Activated T-cell treated with anti-CD3 and anti-CD28 coated beads for 4 hours (primary cell): Measurements from ENCODE around the gene LTB4R.
"Not testable (repeated sequence)": the region's sequence is repeated elsewhere in the genome, so short reads cannot be mapped to it uniquely, and the experiment has no call there.

ENCODE experiments used
- DNase-seq: peaks from one replicate; pipeline ENCODE4 v3.0.0-alpha.2; 2020

Gene LTB4R

DNA sequence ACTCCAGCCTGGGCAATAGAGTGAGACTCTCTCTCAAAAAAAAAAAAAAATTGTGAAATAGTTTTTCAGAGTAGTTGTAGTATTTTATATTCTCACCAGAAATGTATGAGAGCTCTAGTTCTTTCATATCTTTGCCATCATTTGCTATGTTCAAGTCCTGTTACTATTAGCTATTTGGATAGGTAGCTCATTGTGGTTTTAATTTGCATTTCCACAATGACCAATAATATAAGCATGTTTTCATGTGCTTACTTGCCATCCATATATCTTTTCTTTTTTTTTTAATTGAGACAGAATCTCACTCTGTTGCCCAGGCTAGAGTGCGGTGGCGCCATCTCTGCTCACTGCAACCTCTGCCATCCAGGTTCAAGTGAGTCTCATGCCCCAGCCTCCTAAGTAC, 36.9 kb downstream of the LTB4R start:
- DNase-seq: no peak

DNA sequence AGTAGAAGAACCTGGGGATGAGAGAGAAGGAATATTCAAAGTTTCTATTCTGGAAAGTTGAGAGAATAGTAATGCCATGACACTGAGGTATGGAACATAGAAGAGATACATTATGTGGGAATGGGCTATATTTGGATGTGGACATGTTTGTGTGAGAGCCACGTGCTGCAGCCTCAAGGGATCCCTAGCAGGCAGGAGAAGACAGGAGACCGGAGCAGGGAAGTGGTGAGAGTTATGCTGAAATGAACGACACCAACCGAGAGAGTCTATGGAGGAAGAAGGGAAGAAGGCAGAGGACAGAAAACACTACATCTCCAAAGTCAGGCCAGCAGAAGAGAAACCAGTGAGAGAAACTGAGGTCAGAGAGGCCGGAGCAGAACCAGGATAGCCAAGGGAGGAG, 38.4 kb downstream of the LTB4R start:
- no peak for DNase-seq

DNA sequence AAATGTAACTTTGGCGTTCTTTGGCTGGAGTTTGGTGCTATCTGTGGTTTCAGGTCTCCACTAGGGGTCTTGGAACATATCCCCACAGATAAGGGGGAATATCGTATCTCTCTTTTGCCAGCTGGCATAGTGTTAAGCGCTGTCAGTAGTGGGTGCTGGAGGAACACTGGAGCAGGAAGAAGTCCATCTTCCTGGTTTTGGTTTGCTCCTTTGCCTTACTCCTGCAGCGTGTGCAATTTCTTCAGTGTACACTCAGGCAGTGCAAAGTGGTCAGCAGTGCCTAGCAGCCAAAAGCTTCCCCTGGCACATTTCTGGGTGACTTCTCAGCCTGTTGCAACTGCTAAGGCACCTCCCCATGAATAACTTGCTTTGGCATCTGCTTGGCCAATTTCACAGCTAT, 40.2 kb downstream of the LTB4R start:
- no peak for DNase-seq

DNA sequence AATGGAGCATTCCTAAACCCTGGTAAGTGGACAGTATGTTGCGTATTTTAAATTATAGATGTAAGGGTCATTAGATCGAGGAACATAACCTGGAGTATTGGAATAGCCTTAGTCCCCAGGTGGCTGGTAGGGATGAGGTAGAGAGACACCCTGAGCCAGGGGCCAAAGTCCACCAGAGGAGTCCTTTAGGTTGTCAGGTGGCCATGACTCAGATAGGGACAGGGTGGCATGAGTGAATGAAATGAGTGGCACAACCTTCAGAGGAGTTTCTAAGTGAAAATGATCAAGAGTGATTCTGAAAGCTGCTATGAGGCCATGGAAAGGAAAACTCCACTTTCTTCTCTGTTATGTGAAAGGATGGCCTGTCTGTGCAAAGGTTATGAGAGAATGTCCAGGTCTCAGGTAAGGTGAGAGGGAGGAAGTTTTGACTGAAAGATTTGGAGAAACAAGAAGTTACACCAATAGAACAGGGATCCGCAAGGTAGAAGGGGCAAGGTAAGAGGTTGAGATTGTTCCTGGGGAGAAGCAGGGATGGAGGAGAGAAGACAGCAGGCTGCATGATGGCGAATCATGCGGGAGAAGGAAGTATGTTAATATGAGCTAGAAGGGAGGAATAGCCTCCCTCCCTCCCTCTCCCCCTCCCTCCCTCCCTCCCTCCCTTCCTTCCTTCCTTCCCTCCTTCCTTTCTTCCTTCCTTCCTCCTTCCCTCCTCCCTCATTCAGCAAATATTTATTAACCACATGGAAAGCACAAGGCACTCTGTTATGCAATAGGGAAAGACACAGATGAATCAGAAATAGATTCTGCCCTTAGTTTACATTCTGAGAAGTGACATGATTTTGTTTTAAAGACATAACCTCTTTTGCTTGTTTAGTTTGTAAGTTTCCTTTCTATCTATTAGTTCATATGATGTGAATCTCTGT, 42.5 kb downstream of the LTB4R start:
- DNase-seq: no peak

DNA sequence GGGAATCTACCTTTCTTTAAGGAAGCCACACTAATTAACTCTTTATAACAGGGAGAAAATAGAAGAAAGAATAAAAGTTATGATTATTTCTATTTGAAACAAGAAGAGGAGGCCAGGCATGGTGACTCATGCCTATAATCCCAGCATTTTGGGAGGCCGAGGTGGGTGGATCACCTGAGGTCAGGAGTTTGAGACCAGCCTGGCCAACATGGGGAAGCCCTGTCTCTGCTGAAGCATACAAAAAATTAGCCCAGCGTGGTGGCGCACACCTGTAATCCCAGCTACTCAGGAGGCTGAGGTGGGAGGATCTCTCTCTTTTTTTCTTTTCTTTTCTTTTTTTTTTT, 43.2 kb downstream of the LTB4R start:
- not testable (repeated sequence) for DNase-seq

DNA sequence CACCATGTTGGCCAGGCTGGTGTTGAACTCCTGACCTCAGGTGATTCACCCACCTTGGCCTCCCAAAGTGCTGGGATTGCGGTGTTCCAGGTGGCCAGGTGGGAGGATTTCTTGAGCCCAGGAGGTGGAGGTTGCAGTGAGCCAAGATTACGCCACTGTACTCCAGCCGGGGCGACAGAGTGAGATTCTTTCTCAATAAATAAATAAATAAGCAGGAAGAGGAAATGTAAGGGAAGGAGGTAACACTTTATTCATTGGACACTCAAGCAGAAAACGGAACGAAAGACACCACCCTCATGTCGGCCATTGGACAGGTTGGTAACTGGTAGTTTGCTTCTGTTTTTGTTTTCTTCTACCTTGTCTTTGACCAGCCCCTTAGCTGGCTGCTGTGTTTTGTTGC, 43.7 kb downstream of the LTB4R start:
- DNase-seq: no peak

DNA sequence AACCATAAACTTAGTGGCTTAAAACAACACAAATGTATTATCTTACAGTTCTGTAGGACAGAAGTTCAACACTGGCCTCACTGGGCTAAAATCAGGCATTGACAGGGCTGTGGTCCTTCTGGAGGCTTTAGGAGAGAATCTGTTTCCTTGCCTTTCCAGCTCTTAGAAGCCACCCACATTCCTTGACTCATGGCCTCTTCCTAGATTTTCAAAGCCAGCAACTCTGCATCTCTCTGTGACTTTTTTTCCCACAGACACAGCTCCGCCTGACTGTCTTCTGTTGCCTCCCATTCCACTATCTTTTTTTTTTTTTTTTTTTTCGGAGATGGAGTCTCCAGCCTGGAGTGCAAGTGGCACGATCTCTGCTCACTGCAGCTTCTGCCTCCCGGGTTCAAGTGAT, 44.9 kb downstream of the LTB4R start:
- DNase-seq: no peak

DNA sequence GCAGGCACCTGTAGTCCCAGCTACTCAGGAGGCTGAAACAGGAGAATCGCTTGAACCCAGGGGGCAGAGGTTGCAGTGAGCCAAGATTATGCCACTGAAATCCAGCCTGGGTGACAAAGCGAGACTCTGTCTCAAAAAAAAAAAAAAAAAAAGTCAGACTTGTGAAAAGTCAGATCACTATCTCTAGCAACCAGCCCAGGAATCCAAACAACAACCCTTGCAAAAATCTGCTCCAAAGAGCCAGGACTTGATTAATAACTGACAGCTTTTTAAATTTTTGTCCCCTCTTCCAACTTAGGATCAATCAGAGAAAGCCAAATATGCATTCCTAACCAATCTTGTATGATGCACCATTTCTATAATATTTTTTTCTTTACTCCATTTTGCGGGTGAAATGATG, 49.0 kb downstream of the LTB4R start:
- no peak for DNase-seq

DNA sequence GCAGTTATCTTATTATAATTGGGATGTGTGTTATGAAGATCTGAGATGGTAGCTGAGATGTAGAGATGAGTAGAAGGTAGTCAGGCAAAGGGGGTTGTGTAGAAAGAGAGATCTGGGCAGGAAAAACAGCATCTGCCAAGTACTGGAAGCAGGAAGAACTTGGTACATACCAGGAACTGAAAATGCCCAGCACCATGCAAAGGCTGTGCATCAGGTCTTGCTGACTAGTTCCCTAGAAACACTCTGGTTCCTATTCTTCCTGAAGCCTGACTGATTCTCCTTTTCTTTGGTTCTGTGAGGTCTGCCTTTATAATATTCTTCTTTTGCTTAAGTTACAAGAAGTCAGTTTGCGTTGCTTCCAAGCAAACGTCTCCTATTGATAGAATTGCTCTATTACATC, 50.0 kb downstream of the LTB4R start:
- DNase-seq: no peak

DNA sequence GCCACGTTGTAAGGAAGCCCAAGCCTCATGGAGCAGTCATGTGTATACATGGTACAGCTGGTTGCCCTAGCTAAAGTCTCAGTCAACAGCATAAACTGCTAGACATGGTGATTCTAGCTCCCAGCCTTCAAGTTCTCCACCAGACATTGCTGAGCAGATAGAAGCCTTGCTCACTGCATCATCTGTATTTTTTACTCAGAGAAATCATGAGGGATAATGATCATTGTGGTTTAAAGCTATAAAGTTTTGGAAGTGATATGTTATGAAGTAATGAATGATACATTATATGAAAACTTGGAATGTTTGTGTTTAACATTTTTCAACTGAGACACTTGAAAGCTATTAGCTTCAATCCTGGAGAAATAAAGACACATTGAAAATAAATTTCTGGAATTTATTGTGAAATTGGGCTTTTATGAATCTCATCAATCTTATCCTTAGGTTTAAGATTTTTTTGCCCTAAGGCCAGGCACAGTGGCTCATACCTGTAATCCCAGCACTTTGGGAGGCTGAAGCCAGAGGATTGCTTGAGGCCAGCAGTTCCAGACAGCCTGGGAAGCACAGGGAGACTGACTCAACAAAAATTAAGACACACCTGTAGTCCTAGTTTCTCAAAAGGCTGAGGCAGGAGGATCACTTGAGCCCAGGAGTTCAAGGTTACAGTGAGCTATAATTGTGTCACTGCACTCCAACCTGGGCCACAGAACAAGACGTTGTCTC, 51.1 kb downstream of the LTB4R start:
- DNase-seq: no peak

DNA sequence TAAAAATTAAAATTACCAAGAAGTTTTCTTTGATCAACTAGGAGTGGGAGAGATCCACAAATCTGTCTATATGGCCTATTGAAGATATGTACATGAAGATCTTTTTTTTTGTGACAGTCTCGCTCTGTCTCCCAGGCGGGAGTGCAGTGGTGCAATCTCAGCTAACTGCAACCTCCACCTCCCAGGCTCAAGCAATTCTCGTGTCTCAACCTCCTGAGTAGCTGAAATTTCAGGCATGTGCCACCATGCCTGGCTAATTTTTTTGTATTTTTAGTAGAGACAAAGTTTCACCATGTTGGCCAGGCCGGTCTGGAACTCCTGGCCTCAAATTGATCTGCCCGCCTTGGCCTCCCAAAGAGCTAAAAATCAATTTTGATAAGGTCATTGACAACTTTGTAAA, 52.1 kb downstream of the LTB4R start:
- DNase-seq: no peak

DNA sequence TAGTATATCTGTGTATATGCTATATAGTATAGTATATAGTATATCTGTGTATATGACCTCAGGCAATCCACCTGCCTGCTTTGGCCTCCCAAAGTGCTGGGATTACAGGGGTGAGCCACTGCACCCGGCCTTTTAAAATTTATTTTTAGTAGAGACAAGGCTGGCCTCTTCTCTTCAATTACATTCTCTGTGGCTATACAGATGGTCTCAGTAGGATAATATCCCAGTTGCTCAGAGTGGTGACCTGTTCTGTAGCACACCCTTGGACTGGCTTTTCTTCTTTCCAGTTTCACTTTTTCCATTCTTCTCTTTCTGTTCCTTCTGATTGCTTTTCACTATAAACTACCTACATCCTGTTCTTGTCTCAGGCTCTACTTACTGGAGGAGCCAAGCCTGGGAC, 53.5 kb downstream of the LTB4R start:
- no peak for DNase-seq

DNA sequence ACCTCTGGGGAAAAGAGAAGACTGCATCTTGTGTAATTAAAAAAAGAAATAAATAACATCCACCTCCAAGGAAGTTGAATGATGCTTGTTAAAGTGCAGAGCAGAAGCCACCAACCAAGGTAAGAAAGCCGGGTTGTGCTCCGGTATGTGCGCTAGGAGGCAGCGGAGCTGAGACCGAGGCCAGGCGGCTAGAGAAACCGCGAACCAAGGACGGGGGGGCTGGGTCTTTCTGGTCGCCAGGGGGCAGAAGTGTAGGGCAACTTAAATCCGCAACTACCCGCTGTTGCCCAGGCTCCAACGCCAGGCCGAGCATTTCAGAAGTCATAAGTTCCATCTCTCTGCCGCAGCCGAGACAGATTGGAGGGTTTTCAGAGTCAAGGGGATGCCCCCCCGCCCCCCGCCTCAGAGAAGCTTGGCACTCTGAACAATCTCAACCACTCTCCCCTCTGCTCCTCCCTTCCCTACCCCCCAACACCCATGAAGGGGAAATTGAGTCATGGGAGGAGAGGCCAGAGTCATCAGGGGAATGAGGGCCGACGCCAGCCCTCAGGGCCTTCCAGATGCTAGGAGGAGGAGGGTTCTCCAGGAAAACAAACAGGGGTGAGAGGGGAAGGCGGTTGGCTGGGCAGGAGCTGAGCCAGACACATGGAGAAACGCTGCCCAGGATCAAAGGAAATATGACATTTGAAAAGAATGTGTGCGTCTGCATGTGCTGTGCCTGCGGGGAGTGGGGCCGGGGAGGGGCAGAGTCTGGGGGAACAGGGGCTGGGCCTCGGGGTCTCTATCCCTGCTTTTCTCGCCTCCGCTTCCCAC, 54.5 kb downstream of the LTB4R start:
- DNase-seq: peak; percentile 40

DNA sequence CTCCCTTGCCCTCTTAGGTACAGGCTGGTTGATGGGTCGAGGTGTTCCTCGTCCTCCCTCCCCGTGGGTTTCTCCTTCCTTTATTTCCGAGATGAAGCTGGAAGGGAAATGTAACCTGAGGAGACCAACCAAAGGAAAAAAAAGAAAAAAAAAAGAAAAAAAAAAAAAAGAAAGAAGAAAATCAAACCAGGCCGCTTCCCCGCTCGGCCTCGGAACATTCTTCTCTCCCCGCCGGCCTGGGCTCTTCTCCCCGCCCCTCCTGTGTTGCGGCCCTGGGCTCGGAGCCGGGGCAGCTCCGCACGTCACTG, 55.1 kb downstream of the LTB4R start:
- no peak for DNase-seq

DNA sequence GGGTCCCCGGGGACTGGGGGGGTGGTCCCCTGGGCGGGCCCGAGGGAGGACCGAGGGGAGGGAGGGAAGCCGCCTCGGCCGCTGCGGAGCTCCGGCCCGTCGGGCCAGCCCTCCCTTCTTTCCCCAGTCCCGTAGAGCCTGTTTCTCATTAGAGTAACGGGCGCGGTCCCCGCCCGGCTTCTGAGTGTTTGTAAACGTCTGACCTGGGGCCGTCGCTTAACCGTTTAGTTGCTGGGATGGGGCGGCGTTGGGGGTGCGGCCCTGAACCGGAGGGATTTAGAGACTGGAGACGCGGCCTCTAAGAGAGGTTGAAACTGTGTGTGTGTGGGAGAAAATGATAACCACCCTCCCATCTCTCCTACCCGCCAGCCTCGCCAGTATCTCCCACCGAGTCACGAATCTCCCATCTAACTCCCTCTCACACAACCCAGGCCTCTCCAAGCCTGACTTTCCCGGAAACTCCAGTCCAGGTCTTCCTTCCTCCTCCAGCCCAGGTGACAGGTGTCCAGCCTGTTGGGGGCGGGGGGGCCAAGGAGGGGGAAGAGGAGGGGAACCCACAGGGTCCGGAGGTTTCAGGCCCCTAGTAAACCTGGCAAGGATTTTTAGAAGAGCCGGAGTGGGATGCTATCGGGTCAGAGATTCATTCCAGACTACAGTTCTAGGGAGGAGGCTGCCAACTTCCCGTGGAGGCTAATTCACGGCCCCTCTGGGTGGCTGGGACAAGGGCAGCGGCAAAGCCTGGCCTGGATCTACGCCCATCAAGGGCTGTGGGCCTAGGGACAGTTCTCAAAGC, 55.6 kb downstream of the LTB4R start:
- DNase-seq: no peak
